ACC112 (cell line): ENCODE data around the gene USP32.

Source experiments
- H2AFZ ChIP-seq: fragments of 200-600 bp; sonication (generic); one replicate; pipeline ENCODE4 v1.6.0; 2017; ENCODE audit warnings: antibody characterized with exemption, low read length; ENCODE audit not compliant: unreplicated experiment
- H3K27ac ChIP-seq: fragments of 200-600 bp; sonication (generic); 2 replicates; pipeline ENCODE4 v1.5.1; 2014; ENCODE audit warnings: low read depth, mild to moderate bottlenecking, antibody characterized with exemption, low read length, moderate library complexity
- H3K27me3 ChIP-seq: fragments of 200-600 bp; sonication (generic); 2 replicates; pipeline ENCODE4 v1.6.1; 2014; ENCODE audit warnings: mild to moderate bottlenecking, antibody characterized with exemption, low read length, moderate library complexity, mixed read lengths; ENCODE audit not compliant: insufficient read depth
- H3K36me3 ChIP-seq: fragments of 200-600 bp; sonication (generic); 2 replicates; pipeline ENCODE4 v1.6.1; 2016; ENCODE audit warnings: mild to moderate bottlenecking, antibody characterized with exemption, low read length, moderate library complexity, mixed read lengths; ENCODE audit not compliant: insufficient read depth
- H3K4me1 ChIP-seq: fragments of 200-600 bp; sonication (generic); one replicate; pipeline ENCODE4 v1.6.1; 2016; ENCODE audit warnings: low read length, mixed read lengths; ENCODE audit not compliant: insufficient read depth, unreplicated experiment, control insufficient read depth
- H3K4me3 ChIP-seq: fragments of 200-600 bp; sonication (generic); 2 replicates; pipeline ENCODE4 v1.5.1; 2014; ENCODE audit warnings: mild to moderate bottlenecking, low read depth, low read length
- H3K79me2 ChIP-seq: fragments of 200-600 bp; sonication (generic); one replicate; pipeline ENCODE4 v1.6.0; 2016; ENCODE audit warnings: low read length; ENCODE audit not compliant: control insufficient read depth, unreplicated experiment, insufficient read depth

The USP32 gene

DNA sequence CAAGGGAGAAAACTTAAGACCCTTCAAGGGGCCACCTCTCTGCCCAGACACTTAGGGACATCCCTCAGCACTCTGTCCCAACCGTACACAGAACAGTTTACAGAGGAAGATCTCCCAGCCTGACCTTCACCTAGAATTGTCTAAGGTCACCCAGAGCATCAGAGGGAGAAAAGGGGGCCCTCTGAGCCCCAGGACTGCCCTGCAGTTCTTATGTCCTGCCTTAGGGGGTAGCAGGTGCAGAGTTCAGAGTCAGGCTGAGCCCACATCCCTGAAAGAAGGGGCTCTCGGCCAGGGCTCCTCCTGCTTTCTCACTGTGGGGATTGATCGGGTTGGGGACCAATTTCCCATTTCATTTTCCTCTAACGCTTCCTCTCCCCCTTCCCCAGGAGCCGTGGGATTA lies 226.7 kb downstream of the USP32 start:
- Histone ChIP-seq H3K4me1 (peaks cover 36% of the 10 kb centered on the region), H3K27ac (no peak overlapping the region), H3K79me2 (no peaks in the 10 kb centered on the region), H2AFZ (no peak overlapping the region), H3K36me3 (no peaks in the 10 kb centered on the region), H3K4me3 (no peak overlapping the region), H3K27me3 (no peaks in the 10 kb centered on the region)

DNA sequence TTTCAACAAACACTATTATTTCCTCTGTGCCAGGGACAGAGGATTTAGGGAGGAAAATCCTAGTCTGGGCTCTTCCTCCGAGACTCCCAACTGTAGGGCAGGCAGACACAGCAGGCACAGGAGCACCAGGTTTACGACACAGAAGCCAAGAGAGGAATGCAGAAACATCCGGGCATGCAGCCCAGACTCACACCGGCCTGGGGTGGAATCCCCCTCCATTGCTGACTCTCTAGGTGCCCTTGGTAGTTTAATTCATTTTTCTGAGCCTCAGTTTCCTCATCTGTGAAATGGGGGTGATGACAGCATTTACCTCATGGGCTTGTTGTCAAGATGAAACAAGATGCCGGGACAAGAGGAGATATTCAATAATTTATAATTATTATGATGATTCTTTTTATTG lies 227.2 kb downstream of the USP32 start:
- Histone ChIP-seq H3K4me1 (peaks cover 31% of the 10 kb centered on the region), H3K27me3 (peaks cover 1% of the 10 kb centered on the region; the same call in 1 of the 2 replicates), H2AFZ (no peak overlapping the region), H3K4me3 (no peak overlapping the region), H3K36me3 (no peaks in the 10 kb centered on the region), H3K79me2 (no peaks in the 10 kb centered on the region), H3K27ac (no peak overlapping the region)

DNA sequence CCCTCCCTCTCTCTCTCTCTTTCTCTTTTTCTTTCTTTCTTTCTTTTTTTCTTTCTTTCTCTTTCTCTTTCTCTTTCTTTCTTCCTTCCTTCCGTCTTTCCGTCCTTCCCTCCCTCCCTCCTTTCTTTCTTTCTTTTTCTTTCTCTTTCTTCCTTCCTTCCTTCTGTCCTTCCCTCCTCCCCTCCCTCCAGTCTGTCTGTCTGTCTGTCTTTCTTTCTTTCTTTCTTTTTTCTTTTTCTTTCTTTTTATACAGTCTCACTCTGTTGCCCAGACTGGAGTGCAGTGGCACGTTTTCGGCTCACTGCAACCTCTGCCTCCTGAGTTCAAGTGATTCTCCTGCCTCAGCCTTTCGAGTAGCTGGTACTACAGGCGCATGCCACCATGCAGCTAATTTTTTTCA lies 227.8 kb downstream of the USP32 start:
- Histone ChIP-seq H3K27me3 (peaks cover 6% of the 10 kb centered on the region; the same call in 1 of the 2 replicates), H3K36me3 (no peaks in the 10 kb centered on the region), H3K27ac (no peak overlapping the region), H2AFZ (no peak overlapping the region), H3K4me1 (peaks cover 31% of the 10 kb centered on the region), H3K4me3 (no peak overlapping the region), H3K79me2 (no peaks in the 10 kb centered on the region)

DNA sequence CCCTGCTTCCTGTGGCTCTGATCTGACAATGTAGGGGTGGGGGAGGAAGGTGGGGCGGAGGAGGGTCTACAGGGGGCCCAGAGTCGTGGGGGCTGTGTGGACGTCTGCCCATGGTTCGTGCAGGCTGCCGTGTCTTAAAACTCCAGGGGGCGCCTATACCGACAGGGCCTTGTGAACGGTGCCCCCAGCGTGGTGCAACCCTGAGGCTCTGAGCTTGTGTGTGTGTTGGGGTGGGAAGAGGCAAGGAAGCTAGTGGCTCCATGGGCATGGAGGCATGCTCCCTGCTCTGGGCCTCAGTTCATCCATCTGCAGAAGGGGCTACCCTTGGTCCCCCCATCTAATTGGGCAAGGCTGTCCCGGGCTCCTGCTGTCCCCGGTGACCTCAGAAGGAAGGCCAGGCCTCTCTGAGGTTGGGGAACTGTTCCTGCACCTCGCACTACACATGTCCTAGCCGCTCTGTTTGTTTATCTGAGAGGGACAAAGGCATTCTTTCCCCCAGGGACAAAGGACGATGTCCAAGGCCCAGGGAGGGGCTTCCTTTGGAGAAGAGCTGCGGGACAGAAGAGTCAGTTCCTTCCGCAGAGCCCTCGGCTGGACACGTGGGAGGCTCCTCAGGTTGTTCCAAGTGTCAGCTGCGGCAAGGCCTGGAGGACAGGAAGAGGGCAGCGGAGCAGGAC lies 228.7 kb downstream of the USP32 start:
- Histone ChIP-seq H3K79me2 (no peaks in the 10 kb centered on the region), H2AFZ (no peak overlapping the region), H3K27ac (no peak overlapping the region), H3K27me3 (peaks cover 15% of the 10 kb centered on the region; the same call in 1 of the 2 replicates), H3K4me3 (no peak overlapping the region), H3K36me3 (no peaks in the 10 kb centered on the region), H3K4me1 (peaks cover 31% of the 10 kb centered on the region)

DNA sequence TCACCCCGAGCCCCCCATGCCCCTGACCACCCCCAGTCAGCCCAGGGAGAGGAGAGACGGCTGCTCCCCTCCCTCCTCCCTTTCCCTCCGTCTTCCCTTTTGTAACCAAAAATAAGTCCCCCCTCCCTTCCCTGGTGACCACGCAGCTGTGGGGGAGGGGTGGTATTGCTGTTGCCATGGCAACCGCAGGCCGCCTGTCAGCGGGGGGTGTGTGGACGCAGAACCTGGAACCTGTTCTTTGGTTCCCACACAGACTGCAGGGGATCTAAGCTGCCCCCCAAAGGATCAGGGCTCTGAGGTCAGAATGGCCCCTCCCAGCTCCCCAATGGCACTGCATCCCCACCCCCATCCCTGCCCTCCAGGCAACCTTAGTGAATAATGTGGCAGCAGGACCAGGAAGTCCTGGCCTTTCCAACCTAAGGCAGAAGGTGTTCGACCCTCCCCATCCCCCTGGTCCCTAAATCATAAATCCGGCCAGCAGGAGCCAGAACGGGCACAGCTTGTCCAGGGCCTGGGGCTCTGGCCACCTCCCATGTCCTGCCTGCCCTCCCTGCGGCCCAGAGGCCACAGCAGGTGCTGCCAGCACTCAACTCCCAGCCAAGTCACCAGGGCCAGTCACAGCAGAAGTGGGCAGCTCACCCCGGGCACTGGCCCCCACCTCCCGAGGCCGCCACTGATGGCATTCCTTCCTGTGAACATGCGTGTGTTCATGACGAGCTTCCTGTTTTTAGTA lies 230.2 kb downstream of the USP32 start:
- no peak overlapping the region for H3K4me3 ChIP-seq

DNA sequence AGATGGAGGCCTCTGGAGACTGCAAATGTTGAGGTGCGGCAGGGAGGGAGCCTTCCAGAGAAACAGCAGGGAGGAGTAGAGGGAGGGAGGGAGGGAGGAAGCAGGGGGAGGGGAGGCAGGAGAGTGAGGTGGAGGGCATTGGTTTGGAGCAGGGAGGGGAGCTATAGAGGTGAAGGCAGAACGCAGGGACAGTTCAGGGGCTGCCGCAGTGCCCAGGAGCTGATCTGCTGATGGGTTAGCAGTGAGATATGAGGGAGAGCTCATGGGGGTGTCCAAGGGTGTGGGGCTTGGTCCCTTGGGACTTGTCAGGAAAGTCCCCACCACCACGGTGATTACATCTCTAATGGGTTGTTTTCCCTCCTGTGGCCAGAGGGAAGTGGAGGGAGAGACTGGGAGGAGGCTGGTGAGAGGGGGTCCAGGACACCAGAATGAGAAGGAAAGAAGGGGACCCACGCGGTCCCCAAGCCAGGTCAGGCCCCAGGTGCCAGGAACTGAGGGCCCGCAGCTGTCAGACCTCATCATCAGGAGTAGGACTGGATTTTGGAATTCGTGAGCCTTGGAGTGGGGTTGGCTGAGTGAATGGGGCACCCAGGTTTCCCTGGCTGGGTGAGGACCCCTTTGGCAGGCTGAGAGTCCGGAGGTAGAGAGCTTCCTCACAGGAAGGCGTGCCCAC lies 231.0 kb downstream of the USP32 start:
- H3K4me1 ChIP-seq = peaks cover 13% of the 10 kb centered on the region
- no peaks in the 10 kb centered on the region for H3K79me2 ChIP-seq
- H3K27ac ChIP-seq = no peak overlapping the region
- H3K27me3 ChIP-seq = peaks cover 19% of the 10 kb centered on the region; the same call in 1 of the 2 replicates
- H3K4me3 ChIP-seq = no peak overlapping the region
- no peaks in the 10 kb centered on the region for H3K36me3 ChIP-seq
- no peak overlapping the region for H2AFZ ChIP-seq

More for the DNA sequence above, 230.2 kb downstream of the USP32 start:
- Histone ChIP-seq H3K79me2 (no peaks in the 10 kb centered on the region), H2AFZ (no peak overlapping the region), H3K27ac (no peak overlapping the region), H3K4me1 (peaks cover 20% of the 10 kb centered on the region), H3K36me3 (no peaks in the 10 kb centered on the region), H3K27me3 (peaks cover 19% of the 10 kb centered on the region; the same call in 1 of the 2 replicates)

DNA sequence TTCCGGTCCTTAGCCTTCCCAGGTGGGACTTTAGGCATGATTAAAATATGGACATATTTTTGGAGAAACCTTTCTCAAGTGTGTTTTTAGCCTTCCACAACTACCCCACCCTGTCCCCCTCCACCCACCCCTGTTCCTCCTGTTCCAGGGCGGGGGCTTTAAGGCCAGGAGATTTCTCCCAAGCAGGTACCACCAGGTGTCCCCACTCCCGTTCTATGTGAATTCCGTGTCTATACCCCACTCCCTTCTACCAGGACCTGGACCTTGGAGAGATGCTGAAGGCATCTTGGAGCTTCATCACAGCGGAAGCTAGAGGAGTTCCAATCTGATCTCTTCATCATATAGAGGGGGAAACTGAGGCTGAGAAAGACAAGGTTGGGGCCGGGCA lies 232.5 kb downstream of the USP32 start:
- Histone ChIP-seq H3K4me1 (peaks cover 17% of the 10 kb centered on the region), H3K36me3 (no peaks in the 10 kb centered on the region), H2AFZ (no peak overlapping the region), H3K27me3 (peaks cover 19% of the 10 kb centered on the region; the same call in 1 of the 2 replicates), H3K27ac (no peak overlapping the region), H3K4me3 (no peak overlapping the region), H3K79me2 (no peaks in the 10 kb centered on the region)

DNA sequence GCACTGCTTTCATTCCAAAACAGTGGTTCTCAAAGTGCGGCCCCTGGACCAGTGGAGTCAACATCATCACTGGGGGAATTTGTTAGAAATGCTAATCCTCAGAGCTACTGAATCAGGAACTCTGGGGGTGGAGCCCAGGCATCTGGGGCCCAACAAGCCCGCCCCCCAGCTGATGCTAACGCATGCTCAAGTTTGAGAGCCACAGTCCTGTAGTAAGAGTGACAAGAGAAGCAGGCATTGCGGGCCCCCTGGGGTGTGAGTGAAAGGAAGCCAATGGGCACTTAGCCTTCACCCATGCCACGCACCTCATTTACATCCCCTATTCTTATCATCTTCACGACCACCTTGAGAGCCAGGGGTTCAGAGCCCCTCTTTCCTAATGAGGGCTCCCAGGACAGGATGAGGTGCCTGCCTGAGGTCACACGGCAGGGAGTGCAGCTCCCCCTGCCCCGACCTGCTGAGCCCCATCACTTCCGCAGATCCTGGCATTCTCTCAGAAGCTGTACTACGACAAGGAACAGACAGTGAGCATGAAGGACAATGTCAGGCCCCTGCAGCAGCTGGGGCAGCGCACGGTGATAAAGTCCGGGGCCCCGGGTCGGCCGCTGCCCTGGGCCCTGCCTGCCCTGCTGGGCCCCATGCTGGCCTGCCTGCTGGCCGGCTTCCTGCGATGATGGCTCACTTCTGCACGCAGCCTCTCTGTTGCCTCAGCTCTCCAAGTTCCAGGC lies 233.0 kb downstream of the USP32 start:
- H2AFZ ChIP-seq = no peak overlapping the region
- H3K27ac ChIP-seq = no peak overlapping the region
- H3K36me3 ChIP-seq = no peaks in the 10 kb centered on the region
- no peaks in the 10 kb centered on the region for H3K79me2 ChIP-seq
- H3K4me1 ChIP-seq = peaks cover 20% of the 10 kb centered on the region
- peaks cover 19% of the 10 kb centered on the region; the same call in 1 of the 2 replicates for H3K27me3 ChIP-seq
- H3K4me3 ChIP-seq = no peak overlapping the region

DNA sequence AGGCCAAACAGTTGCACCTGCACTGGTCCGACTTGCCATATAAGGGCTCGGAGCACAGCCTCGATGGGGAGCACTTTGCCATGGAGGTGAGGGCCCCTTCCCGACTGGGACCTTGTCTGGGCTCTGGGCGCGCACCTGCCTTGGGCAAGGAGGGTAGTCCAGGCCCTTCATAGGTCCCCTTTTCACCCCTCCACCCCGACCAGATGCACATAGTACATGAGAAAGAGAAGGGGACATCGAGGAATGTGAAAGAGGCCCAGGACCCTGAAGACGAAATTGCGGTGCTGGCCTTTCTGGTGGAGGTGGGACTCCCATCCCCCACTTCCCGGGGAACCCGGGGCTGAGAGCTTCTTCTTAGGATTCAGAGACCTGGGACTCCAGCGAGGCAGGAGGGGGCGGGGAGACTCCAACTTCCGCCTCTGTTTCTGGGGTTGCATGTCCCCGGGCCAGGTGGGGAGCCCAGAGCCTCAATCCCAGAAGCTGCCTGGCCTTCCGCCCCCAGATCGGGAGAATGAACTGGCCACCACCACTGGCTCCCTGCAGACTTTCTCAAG lies 234.4 kb downstream of the USP32 start:
- Histone ChIP-seq H3K4me1 (peaks cover 24% of the 10 kb centered on the region), H3K4me3 (no peak overlapping the region), H2AFZ (no peak overlapping the region), H3K27me3 (peaks cover 19% of the 10 kb centered on the region; the same call in 1 of the 2 replicates), H3K27ac (no peak overlapping the region), H3K79me2 (no peaks in the 10 kb centered on the region), H3K36me3 (no peaks in the 10 kb centered on the region)

DNA sequence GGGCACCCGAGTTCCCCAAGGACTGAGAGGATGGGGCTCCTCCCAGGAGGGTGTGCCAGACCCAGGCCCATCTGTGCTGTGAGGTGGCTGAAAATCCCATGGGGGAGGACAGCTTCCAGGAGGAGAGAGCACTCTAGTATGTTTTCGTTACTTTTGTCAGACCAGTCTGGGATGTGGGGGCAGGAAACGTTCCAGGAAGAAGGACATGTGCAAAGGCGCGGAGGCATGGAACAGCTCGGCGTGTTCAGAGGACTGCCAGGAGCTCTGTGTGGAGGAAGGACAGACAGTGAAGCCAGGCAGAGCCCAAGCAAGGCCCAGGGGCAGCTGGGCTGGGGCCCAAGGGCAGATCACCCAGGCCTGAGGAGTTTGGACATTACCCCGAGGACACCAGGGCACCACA lies 235.2 kb downstream of the USP32 start:
- no peak overlapping the region for H2AFZ ChIP-seq

More for the DNA sequence above, 235.2 kb downstream of the USP32 start:
- H3K4me3 ChIP-seq = no peak overlapping the region
- H3K36me3 ChIP-seq = no peaks in the 10 kb centered on the region
- H3K27me3 ChIP-seq = peaks cover 23% of the 10 kb centered on the region; the same call in 1 of the 2 replicates
- no peaks in the 10 kb centered on the region for H3K79me2 ChIP-seq
- H3K27ac ChIP-seq = no peak overlapping the region
- H3K4me1 ChIP-seq = peaks cover 24% of the 10 kb centered on the region
